ENCODE results near the gene WWOX.

DNA sequence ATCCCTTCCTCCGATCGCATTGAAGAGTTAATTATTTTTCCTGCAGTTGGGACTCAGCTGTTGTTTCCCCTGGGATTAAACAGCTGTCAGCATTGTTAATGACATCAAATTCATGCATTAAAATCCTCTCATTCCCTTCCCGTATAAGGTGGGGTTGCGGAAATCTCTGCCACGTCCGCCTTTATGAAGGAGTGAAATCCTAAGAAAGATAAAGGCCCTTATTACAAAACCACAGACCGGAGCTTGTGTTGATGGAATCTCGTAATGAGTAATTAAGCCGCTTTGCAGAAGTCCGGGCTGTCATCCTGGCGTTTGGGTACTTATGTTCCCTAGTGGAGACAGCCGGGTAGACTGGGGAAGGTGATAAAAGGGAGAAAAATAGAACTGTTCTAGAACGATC, 873.5 kb downstream of the WWOX start:
- TF ChIP-seq, protein P1, sequence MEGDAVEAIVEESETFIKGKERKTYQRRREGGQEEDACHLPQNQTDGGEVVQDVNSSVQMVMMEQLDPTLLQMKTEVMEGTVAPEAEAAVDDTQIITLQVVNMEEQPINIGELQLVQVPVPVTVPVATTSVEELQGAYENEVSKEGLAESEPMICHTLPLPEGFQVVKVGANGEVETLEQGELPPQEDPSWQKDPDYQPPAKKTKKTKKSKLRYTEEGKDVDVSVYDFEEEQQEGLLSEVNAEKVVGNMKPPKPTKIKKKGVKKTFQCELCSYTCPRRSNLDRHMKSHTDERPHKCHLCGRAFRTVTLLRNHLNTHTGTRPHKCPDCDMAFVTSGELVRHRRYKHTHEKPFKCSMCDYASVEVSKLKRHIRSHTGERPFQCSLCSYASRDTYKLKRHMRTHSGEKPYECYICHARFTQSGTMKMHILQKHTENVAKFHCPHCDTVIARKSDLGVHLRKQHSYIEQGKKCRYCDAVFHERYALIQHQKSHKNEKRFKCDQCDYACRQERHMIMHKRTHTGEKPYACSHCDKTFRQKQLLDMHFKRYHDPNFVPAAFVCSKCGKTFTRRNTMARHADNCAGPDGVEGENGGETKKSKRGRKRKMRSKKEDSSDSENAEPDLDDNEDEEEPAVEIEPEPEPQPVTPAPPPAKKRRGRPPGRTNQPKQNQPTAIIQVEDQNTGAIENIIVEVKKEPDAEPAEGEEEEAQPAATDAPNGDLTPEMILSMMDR (IDR thresholded peaks at IDR 0.05): no peak
- TF ChIP-seq POLR2A (IDR thresholded peaks at IDR 0.05): no peak
- no peak for TF ChIP-seq POLR2AphosphoS5 (IDR thresholded peaks at IDR 0.05)
